Suppressor macrophage (primary cell): Measurements from ENCODE around the gene SELE.

Experiments used
- DNase-seq, 4 experiments: peaks; one replicate each; pipeline ENCODE4 v3.0.0-alpha.2; 2020 to 2022
- total RNA-seq, 17 experiments: gene quantifications; one replicate each; lab custom pipeline; 2026; ENCODE audit warnings: mixed read lengths in 6 of 17, inconsistent platforms in 3 of 17; lab: John Stamatoyannopoulos, UW

SELE gene
- total RNA-seq: 0 to 8.9 (median 0.10) reads per million in 17 experiments

GRCh38 chr1:169733924-169734323, at the start of gene SELE:
TSS of gene SELE (minus strand) at chr1:169734079. CDS start at chr1:169733612, 467 bp downstream.
- DNase-seq: no peak

- DNase-seq: no peak
These were observed 48.7 kb upstream of the SELE start for GRCh38 chr1:169782596-169782995.

GRCh38 chr1:169779970-169780369, 46.1 kb upstream of the SELE start:
- no peak for DNase-seq

GRCh38 chr1:169779150-169779549, 45.3 kb upstream of the SELE start:
- DNase-seq: no peak

GRCh38 chr1:169776440-169776839, 42.6 kb upstream of the SELE start:
- DNase-seq: no peak

GRCh38 chr1:169768161-169768560, 34.3 kb upstream of the SELE start:
- no peak for DNase-seq

- DNase-seq: peak in 1 of 4 experiments; percentile 11
These were observed 31.9 kb upstream of the SELE start for GRCh38 chr1:169765580-169766331.

- DNase-seq: no peak
These were observed 31.0 kb upstream of the SELE start for GRCh38 chr1:169764919-169765318.

GRCh38 chr1:169762699-169763098, 28.8 kb upstream of the SELE start:
- peak in 2 of 4 experiments; percentile 39 to 58 for DNase-seq

- no peak for DNase-seq
These were observed 25.2 kb upstream of the SELE start for GRCh38 chr1:169759038-169759437.

- no peak for DNase-seq
These were observed 19.7 kb upstream of the SELE start for GRCh38 chr1:169753549-169753948.

GRCh38 chr1:169750041-169750440, 16.2 kb upstream of the SELE start:
- no peak for DNase-seq

- DNase-seq: no peak
These were observed 12.7 kb upstream of the SELE start for GRCh38 chr1:169746550-169746949.

- DNase-seq: no peak
These were observed 11.4 kb upstream of the SELE start for GRCh38 chr1:169745015-169745861.

- no peak for DNase-seq
These were observed 8.0 kb upstream of the SELE start for GRCh38 chr1:169741666-169742394.

- DNase-seq: no peak
These were observed 6.1 kb upstream of the SELE start for GRCh38 chr1:169739980-169740379.

GRCh38 chr1:169731446-169731845, 2.4 kb downstream of the SELE start:
- DNase-seq: no peak

GRCh38 chr1:169729991-169730390, 3.9 kb downstream of the SELE start:
- DNase-seq: no peak

GRCh38 chr1:169727307-169727706, 6.6 kb downstream of the SELE start:
- DNase-seq: no peak

- DNase-seq: no peak
These were observed 7.0 kb downstream of the SELE start for GRCh38 chr1:169726851-169727250.

GRCh38 chr1:169725930-169726329, 7.9 kb downstream of the SELE start:
- no peak for DNase-seq

- DNase-seq: no peak
These were observed 9.7 kb downstream of the SELE start for GRCh38 chr1:169724168-169724567.

GRCh38 chr1:169723763-169724162, 10.1 kb downstream of the SELE start:
- DNase-seq: no peak
